ENCODE measurements around the gene FPR1.

- TF ChIP-seq REST (IDR thresholded peaks at IDR 0.05; ENCODE audit: low read depth) (no peak), EP300 (IDR thresholded peaks at IDR 0.05; ENCODE audit: borderline replicate concordance) (no peak), MAX (IDR thresholded peaks at IDR 0.05) (no peak), ZBTB7A (IDR thresholded peaks at IDR 0.05; ENCODE audit: low read depth) (no peak)
These were observed 8.3 kb downstream of the FPR1 start for GRCh38 chr19:51743405-51743804.

Measured in Ishikawa (cell line).